Activated CD8-positive, alpha-beta T cell treated with anti-CD3 and anti-CD28 coated beads, Interleukin-2, amount 10 ng/mL, durations not matched to agents 7 days and 5 days (primary cell): Measurements from ENCODE around the gene POLR3C. TPM values are rescaled to one million over a fixed set of nuclear protein-coding genes. Genes with fewer than 3 reads are reported as not detected.
"Not testable (repeated sequence)": the region's sequence is repeated elsewhere in the genome, so short reads cannot be mapped to it uniquely, and the experiment has no call there.

Source experiments
- ATAC-seq: fragments of 150-1000 bp; cut with Tn5 transposase; one replicate; pipeline ENCODE4 v1.10.0; 2021; ENCODE audit warnings: moderate library complexity
- CTCF ChIA-PET: fragments of 350-600 bp; sonication (Branson Sonifier 250); formaldehyde crosslinking; loops from one replicate; lab custom pipeline; 2021; ENCODE audit warnings: antibody characterized with exemption; lab: Charles Lee
- POLR2A ChIA-PET: fragments of 350-600 bp; sonication (Branson Sonifier 250); formaldehyde crosslinking; loops from one replicate; lab custom pipeline; 2021; ENCODE audit warnings: antibody characterized with exemption; lab: Charles Lee
- DNase-seq: peaks from one replicate; pipeline ENCODE4 v3.0.0-alpha.2; 2020
- H3K27ac Mint-ChIP-seq: one replicate; pipeline ENCODE4 v1.8.0; 2021; ENCODE audit warnings: mild to moderate bottlenecking, mixed read lengths
- H3K27me3 Mint-ChIP-seq: one replicate; pipeline ENCODE4 v1.8.0; 2021; ENCODE audit warnings: low read depth, mixed read lengths
- H3K36me3 Mint-ChIP-seq: one replicate; pipeline ENCODE4 v1.8.0; 2021; ENCODE audit warnings: low read depth, mixed read lengths
- H3K4me1 Mint-ChIP-seq: one replicate; pipeline ENCODE4 v1.8.0; 2021; ENCODE audit warnings: low read depth, mixed read lengths
- H3K4me3 Mint-ChIP-seq: one replicate; pipeline ENCODE4 v1.8.0; 2021; ENCODE audit warnings: mild to moderate bottlenecking, mixed read lengths
- H3K9me3 Mint-ChIP-seq: one replicate; pipeline ENCODE4 v1.8.0; 2022; ENCODE audit warnings: mixed read lengths; ENCODE audit not compliant: insufficient read depth
- total RNA-seq, 2 experiments: library from RNA; stranded (reverse); gene quantifications; one replicate each; pipeline ENCODE4 v1.2.3, GENCODE V29; 2021

Gene POLR3C
- total RNA-seq, 2 experiments from 2014 or later = 29.7 to 31.5 TPM

DNA sequence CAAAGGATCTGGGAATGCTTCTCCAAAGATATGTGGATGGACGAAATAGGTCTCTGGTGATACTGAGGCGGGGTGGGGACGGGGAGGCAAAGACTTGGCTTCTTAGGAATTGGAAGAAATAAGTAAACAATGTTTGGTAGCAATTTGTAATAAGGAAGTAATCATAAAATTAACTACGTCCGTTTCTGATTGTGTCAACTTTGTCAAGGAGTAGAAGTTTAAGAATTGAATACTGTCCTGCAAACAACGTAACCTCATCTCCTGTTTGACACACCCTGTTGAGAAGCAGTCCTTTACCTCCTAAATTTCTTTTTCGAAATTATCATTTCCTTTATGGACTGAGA lies 471 bp downstream of the POLR3C start:
- DNase-seq (peak; percentile 30), ATAC-seq (no peak)
- Mint-ChIP-seq H3K4me1 (peaks cover 33% of the 10 kb centered on the region), H3K27ac (peak overlapping the region; percentile 94), H3K36me3 (peaks cover 42% of the 10 kb centered on the region), H3K27me3 (no peaks in the 10 kb centered on the region), H3K4me3 (peak overlapping the region; percentile 97), H3K9me3 (no peaks in the 10 kb centered on the region)
- ChIA-PET CTCF (interaction anchor here (2.9 to 16.3 kb wide), 2 partner anchors 20 to 104 kb away, joined by 13 to 214 read pairs; partner anchors contain the start of gene NUDT17), POLR2A (interaction anchor here (0.6 to 2.0 kb wide), 8 partner anchors 21 to 1325 kb away, joined by 3 to 11 read pairs (median 4); partner anchors contain the start of genes LIX1L, NUDT17, PEX11B and PIAS3)

DNA sequence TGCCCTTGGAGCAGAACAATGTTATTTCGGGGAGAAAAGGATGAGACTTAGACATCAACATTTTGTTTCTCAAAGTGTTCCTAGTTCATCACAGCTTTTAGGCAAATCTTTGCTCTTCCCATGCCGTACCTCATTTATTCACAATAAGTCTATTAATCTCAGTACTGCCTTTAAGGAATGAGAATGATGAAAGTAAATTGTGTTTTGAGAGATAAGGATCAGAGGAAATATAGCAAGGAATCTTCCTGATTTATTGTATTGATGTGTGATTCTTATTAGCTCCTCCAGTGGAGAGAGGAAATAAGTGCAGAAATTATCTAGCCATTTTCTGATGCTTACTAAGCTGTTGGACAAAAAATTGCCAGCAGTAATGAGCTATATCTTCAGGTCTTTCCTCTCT lies 2.0 kb downstream of the POLR3C start:
- Mint-ChIP-seq H3K36me3 (peaks cover 55% of the 10 kb centered on the region), H3K27ac (no peak overlapping the region), H3K4me3 (peak overlapping the region; percentile 97), H3K27me3 (no peaks in the 10 kb centered on the region), H3K4me1 (peaks cover 33% of the 10 kb centered on the region), H3K9me3 (no peaks in the 10 kb centered on the region)
- no peak for DNase-seq
- ATAC-seq = no peak
- ChIA-PET CTCF (interaction anchor here (0.9 to 16.3 kb wide), 11 partner anchors 8 to 209 kb away, joined by 3 to 214 read pairs (median 4); partner anchors contain the start of genes NUDT17, PIAS3 and RBM8A), POLR2A (interaction anchor here (0.6 to 1.6 kb wide), 6 partner anchors 17 to 181 kb away, joined by 3 to 8 read pairs (median 4); partner anchors contain the start of genes NUDT17, PIAS3 and RBM8A)

DNA sequence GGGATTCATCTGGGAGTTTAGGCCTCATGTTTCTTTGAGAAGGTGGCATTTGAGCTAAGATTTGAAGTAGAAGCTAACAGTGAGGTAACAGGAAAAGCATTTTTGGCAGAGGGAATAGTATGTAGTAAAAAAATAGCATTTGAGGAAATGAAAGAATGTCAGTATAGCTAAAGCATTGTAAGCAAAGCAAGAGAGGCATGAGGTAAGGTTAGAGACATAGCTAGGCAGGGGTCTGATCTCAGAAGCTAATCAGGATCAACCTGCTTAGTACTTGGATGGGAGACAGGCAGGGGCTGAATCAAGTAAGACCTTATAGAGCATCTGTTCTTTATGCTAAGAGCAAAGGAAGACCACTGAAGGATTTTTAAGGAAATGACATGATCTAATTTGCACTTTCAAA lies 4.0 kb downstream of the POLR3C start:
- CTCF ChIA-PET = interaction anchor here (0.9 to 16.3 kb wide), 5 partner anchors 16 to 149 kb away, joined by 3 to 214 read pairs (median 3); partner anchors contain the start of gene NUDT17
- H3K9me3 Mint-ChIP-seq = no peaks in the 10 kb centered on the region
- POLR2A ChIA-PET = interaction anchor here (1.1 kb wide), 1 partner anchor 51 kb away, joined by 3 read pairs; no protein-coding TSS in a partner anchor
- no peak for DNase-seq
- no peak overlapping the region for H3K4me3 Mint-ChIP-seq
- no peaks in the 10 kb centered on the region for H3K27me3 Mint-ChIP-seq
- peaks cover 66% of the 10 kb centered on the region for H3K36me3 Mint-ChIP-seq
- H3K27ac Mint-ChIP-seq = peak overlapping the region; percentile 14
- H3K4me1 Mint-ChIP-seq = peaks cover 30% of the 10 kb centered on the region
- no peak for ATAC-seq

DNA sequence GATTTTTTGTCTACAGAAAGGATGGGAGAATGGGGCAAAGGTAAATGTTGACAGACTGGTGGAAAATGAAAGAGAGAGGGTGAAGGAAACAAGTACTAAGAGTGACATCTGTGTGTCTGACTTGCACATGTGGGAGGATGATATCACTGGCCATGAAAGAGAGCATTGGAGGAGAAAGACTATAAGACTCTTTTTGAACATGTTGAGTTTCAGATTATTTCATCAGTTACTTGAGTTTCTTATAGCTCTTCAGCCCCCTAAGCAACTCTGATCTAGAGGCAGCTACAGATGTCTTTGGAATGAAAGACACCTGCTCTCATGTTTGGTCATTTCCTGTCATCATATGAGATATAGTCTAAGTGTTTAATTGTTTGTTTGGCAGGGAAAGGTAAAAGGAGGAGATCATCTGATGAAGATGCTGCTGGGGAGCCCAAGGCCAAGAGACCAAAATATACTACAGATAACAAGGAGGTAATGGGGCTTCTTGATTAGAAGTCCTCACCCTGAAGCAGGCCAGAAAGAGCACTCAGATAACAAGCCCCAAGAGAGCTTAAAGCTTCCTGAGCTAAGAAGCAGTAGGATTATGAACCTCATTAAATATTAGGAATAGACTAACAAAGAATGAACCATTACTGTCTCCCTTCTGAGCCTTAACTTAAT lies 4.5 kb downstream of the POLR3C start:
- no peak overlapping the region for H3K4me3 Mint-ChIP-seq

DNA sequence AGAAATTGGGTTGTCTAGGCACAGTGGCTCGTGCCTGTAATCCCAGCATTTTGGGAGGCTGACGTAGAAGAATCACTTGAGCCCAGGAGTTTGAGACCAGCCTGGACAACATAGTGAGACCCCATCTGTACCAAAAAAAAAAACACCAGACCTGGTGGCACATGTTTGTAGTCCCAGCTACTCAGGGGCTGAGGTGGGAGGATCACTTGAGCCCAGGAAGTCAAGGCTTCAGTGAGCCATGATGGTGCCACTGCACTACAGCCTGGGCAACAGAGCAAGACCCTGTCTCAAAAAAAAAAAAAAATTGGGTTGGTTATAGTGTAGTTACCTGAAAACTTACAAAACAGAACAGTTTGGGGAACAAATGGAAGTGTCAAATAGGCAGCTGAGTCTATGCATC lies 6.8 kb downstream of the POLR3C start:
- peaks cover 20% of the 10 kb centered on the region for H3K4me1 Mint-ChIP-seq
- H3K4me3 Mint-ChIP-seq, H3K27me3 Mint-ChIP-seq, ATAC-seq, DNase-seq, H3K9me3 Mint-ChIP-seq, H3K27ac Mint-ChIP-seq, POLR2A ChIA-PET: not testable (repeated sequence)
- CTCF ChIA-PET = interaction anchor here (16.3 kb wide), 1 partner anchor 13 kb away, joined by 214 read pairs; the partner anchor contains the start of gene NUDT17
- H3K36me3 Mint-ChIP-seq = peaks cover 67% of the 10 kb centered on the region

More for the DNA sequence above, 4.5 kb downstream of the POLR3C start:
- Mint-ChIP-seq H3K9me3 (no peaks in the 10 kb centered on the region), H3K27me3 (no peaks in the 10 kb centered on the region), H3K27ac (peak overlapping the region; percentile 14), H3K4me1 (peaks cover 30% of the 10 kb centered on the region), H3K36me3 (peaks cover 72% of the 10 kb centered on the region)
- ChIA-PET CTCF (interaction anchor here (0.9 to 16.3 kb wide), 4 partner anchors 16 to 149 kb away, joined by 3 to 214 read pairs (median 3); partner anchors contain the start of gene NUDT17), POLR2A (interaction anchor here (1.1 kb wide), 1 partner anchor 50 kb away, joined by 3 read pairs; no protein-coding TSS in a partner anchor)
- ATAC-seq (no peak), DNase-seq (no peak)

DNA sequence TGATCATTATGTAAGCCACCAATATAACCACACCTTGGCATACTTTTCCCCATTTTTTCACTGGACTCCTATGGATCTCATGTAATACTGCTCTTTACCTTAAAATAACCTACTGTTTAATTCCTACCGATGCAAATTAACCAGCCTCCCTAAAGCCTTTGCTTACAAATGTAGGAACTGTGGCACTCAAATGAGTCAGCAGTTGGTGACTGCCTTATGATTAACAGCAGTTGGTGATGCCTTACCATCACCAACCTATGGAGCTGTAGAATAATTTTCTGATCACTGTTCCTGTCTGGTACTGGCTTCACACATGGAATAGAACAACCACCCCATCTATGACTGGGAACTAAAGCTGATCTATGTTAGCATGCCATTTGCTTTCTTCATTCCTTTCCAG lies 13.7 kb downstream of the POLR3C start:
- H3K27ac Mint-ChIP-seq = no peak overlapping the region
- H3K36me3 Mint-ChIP-seq = peaks cover 58% of the 10 kb centered on the region
- ATAC-seq = no peak
- POLR2A ChIA-PET = no interaction called here
- CTCF ChIA-PET = interaction anchor here (16.3 kb wide), 1 partner anchor 6 kb away, joined by 214 read pairs; the partner anchor contains the start of gene NUDT17
- no peaks in the 10 kb centered on the region for H3K4me1 Mint-ChIP-seq
- no peak for DNase-seq
- H3K4me3 Mint-ChIP-seq = no peak overlapping the region
- H3K27me3 Mint-ChIP-seq = no peaks in the 10 kb centered on the region
- no peaks in the 10 kb centered on the region for H3K9me3 Mint-ChIP-seq

DNA sequence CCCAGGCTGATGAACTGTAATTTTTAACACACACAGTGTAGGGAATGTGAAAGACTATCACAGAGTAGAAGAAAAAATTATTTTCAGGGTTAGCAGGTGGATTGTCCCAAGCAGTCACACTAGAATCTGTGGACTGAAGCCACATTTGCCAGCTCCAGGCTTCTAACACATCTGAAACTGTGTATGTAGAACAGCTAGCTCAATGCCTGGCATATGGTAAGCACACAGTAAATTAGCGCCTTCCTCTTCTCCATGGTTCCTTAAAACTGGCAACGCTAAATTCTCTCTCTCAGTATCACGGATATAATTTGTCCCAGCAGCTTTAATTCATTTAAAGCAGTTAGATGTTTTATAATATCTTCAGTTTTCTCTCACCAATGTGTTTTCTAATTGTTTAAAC lies 19.0 kb downstream of the POLR3C start:
- ChIA-PET CTCF (interaction anchor here (1.3 to 11.7 kb wide), 5 partner anchors 12 to 173 kb away, joined by 4 to 271 read pairs (median 76); partner anchors contain the start of genes ANKRD34A, PIAS3, POLR3C and POLR3GL), POLR2A (interaction anchor here (1.0 kb wide), 1 partner anchor 17 kb away, joined by 4 read pairs; no protein-coding TSS in a partner anchor)
- no peak overlapping the region for H3K27ac Mint-ChIP-seq

DNA sequence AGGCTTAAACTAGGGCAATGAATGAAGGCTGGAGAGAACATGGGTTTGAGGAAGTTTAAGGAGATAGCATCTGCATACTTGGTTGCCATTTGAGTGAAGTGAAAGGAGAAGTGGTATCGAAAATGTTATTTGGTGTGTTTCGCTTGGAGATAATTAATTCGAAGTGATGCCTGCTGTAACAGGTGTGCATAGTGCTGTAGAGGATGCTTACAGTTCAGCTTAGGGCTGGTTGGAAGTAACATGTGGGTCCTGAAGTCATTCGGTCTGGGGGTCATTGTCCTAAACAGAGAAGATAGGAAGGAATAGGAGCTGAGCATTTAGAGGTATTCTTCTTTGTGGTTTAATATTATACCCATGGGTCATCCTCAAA lies 21.1 kb downstream of the POLR3C start:
- ATAC-seq = peak; percentile 40
- POLR2A ChIA-PET = interaction anchor here (0.7 to 3.4 kb wide), 11 partner anchors 11 to 133 kb away, joined by 3 to 38 read pairs (median 5); partner anchors contain the start of genes ANKRD34A, ITGA10, PEX11B and PIAS3
- no peaks in the 10 kb centered on the region for H3K27me3 Mint-ChIP-seq
- H3K9me3 Mint-ChIP-seq = no peaks in the 10 kb centered on the region
- H3K4me3 Mint-ChIP-seq = no peak overlapping the region
- CTCF ChIA-PET = interaction anchor here (0.6 to 11.7 kb wide), 62 partner anchors 14 to 201 kb away, joined by 3 to 271 read pairs (median 6); partner anchors contain the start of genes ANKRD34A, ANKRD35, HJV and ITGA10
- H3K27ac Mint-ChIP-seq = no peak overlapping the region
- DNase-seq = no peak
- peaks cover 7% of the 10 kb centered on the region for H3K4me1 Mint-ChIP-seq
- peaks cover 25% of the 10 kb centered on the region for H3K36me3 Mint-ChIP-seq

More for the DNA sequence above, 19.0 kb downstream of the POLR3C start:
- DNase-seq = no peak
- Mint-ChIP-seq H3K27me3 (no peaks in the 10 kb centered on the region), H3K36me3 (peaks cover 29% of the 10 kb centered on the region), H3K4me3 (no peak overlapping the region), H3K4me1 (peaks cover 7% of the 10 kb centered on the region), H3K9me3 (no peaks in the 10 kb centered on the region)
- ATAC-seq = no peak

DNA sequence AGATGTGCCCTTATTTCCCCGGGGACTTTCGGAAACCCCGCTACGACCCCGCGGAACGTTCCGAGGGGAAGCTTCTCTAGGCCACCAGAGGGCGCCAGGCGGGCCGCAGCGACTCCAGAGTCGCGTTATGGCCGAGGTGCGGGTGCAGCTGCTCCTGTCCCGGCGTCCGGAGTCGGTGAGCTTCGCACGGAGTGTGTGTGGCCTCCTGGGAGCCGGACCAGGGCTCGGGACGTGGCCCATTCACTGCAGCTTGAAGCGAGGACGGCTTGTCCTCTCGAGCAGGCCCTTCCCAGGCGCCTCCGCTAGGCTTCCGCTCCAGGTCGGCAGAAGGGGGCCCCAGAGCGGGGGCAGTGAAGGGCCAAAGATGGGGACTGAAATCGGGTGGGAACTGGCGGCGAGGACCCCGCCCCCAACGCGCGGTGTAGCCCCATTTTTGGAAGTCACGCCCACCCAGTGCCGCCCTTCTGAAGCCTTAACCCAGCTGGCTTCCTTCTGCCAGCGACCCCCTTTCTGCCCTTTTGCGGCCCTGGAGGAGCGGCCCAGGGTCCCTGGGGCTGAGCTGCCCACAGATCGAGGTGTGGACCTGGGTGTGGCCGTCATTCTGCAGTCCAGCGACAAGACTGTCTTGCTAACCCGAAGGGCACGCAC lies 21.6 kb downstream of the POLR3C start, which contains the start of gene NUDT17:
Gene NUDT17 (plus strand): TSS at position 117 of the 648 bp plus-strand sequence. CDS start 11 bp downstream, at position 128.
- H3K36me3 Mint-ChIP-seq = peaks cover 27% of the 10 kb centered on the region
- ChIA-PET CTCF (interaction anchor here (0.6 to 11.7 kb wide), 60 partner anchors 14 to 200 kb away, joined by 3 to 271 read pairs (median 6); partner anchors contain the start of genes ANKRD34A, ANKRD35, HJV and ITGA10), POLR2A (interaction anchor here (0.7 to 3.4 kb wide), 13 partner anchors 11 to 190 kb away, joined by 3 to 38 read pairs (median 5); partner anchors contain the start of genes ANKRD34A, ITGA10, PEX11B and PIAS3)
- H3K4me1 Mint-ChIP-seq = peaks cover 7% of the 10 kb centered on the region
- peak; percentile 88 for ATAC-seq
- DNase-seq = peak; percentile 85
- H3K27me3 Mint-ChIP-seq = no peaks in the 10 kb centered on the region
- no peaks in the 10 kb centered on the region for H3K9me3 Mint-ChIP-seq
- H3K27ac Mint-ChIP-seq = peak within 1 kb of the TSS; percentile 72
- no peak within 1 kb of the TSS for H3K4me3 Mint-ChIP-seq

DNA sequence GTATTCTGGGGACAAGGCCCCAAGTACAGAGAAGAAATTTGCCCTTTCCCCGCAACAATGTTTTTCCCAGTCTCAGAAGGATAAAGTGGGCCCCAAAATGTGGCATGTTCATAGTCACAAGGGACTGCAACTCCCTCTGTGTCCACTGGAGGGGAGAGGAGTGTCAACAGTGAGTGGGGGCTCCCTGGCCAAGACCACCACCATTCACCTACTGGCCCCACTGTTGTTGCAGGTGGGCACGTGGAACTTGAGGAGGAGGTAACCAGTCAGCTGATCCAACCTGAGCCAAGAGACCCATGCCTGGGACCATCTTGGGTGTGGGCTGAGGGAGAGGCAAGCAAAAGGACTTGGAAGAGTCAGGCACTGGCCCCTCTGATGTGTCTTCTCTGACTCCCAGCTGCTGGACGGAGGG lies 22.2 kb downstream of the POLR3C start:
- H3K4me3 Mint-ChIP-seq = no peak overlapping the region
- DNase-seq (peak; percentile 57), ATAC-seq (peak; percentile 48)
- no peaks in the 10 kb centered on the region for H3K9me3 Mint-ChIP-seq
- H3K27ac Mint-ChIP-seq = peak overlapping the region; percentile 72
- ChIA-PET POLR2A (interaction anchor here (1.0 to 3.4 kb wide), 8 partner anchors 12 to 190 kb away, joined by 3 to 38 read pairs (median 6); partner anchors contain the start of genes ANKRD34A, ITGA10, PIAS3 and POLR3GL), CTCF (interaction anchor here (0.6 to 11.7 kb wide), 34 partner anchors 14 to 190 kb away, joined by 3 to 271 read pairs (median 16); partner anchors contain the start of genes ANKRD34A, ANKRD35, HJV and ITGA10)
- no peaks in the 10 kb centered on the region for H3K27me3 Mint-ChIP-seq
- peaks cover 7% of the 10 kb centered on the region for H3K4me1 Mint-ChIP-seq
- H3K36me3 Mint-ChIP-seq = peaks cover 26% of the 10 kb centered on the region
